Measurements from ENCODE around the gene MSH2.
A peak's percentile ranks its signal among the peaks of the same experiment; 100 is the strongest.

MSH2 gene

DNA sequence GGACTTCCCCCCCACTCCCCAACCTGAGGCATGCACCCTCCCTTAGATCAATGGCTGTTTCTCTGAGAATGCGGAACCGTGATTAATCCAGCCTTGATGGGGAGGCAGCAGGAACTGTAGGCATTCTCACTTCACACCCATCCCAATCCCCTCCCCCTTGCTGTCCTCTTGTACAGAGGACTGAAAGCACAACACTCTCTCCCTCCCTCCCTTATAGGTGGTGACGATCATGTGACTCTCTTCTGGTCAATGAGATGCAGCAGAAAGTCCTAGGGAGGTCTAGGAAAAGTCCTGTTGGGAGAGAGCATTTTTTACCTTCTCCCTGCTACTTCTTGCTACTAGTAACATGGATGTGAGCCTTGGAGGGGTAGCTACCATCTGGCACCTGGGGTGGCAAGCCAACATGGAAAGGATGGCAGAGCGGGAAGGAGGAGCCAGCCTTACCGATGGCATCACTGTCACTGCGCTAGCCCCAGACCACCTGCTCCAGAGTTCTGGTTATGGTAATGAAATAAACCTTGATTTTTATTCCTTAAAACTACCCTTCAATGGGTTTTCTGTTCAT, 106.9 kb downstream of the MSH2 start:
- DNase-seq = no peak

DNA sequence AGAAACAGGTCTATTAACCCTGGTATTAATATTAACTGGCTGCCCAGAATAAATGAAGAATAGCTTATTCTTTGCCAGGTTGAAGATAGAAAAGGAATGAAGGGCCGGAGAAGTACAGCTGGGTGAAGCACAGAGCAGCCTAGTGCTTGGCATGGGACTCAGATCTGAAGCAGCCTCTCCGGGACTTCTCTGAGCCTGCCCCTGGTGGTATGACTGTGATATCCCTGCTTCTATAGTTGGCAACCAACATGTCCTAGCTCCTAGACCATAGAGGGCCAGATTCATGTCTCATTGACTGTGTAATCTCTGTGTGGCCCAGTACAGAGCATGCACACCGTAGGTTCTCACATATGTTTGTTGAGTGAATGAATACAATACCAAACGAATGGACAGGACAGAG, 107.8 kb downstream of the MSH2 start:
- DNase-seq = no peak

DNA sequence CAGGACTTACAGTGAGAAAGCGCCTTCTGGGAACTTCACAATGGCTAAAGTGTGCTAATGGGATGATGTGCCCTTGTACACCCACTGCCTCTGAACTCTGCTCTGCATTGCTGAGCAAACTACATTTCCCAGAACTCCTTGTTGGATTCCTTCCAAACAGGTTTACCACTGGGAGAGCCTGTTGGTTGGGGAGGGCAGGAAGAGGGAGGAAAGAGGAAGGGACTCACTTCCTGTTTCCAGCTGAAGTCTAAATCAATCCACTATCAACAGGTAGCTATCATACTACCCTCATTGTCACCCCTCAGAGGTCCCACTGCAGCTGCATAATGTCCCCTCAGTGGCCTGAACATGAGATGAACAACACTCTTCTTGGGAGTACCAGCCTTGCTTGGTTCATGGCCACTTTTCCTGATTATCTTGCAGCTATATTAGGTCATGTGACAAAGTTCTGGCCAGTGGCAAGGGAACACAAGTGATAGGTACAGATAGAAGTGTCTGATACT, 109.7 kb downstream of the MSH2 start:
- DNase-seq = no peak

DNA sequence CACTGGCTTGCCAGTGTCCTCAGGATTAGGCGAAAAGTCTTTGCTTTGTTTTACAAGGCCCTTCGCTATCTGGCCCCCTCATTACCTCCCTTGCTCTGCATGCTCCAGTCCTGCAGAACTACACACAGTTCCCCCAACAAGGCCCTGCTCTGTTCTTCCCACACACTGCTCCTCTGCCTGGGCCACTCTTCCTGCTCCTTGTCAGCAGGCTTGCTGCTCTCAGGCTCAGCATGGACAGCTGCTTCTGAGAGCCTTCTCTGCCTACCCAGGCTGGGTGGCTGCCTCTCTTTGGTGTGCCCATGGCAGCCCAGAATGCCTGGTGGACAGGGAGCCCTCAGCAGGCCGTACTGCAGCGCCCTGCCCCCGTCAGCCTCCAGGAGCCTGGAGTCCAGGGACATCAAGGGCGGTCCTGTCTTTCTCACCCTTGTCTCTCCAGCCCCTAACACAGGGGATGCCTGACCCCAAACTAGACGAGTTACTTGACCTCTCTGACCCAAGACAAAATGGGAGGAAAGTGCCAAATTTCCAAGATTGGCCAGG, 111.1 kb downstream of the MSH2 start:
- no peak for DNase-seq

DNA sequence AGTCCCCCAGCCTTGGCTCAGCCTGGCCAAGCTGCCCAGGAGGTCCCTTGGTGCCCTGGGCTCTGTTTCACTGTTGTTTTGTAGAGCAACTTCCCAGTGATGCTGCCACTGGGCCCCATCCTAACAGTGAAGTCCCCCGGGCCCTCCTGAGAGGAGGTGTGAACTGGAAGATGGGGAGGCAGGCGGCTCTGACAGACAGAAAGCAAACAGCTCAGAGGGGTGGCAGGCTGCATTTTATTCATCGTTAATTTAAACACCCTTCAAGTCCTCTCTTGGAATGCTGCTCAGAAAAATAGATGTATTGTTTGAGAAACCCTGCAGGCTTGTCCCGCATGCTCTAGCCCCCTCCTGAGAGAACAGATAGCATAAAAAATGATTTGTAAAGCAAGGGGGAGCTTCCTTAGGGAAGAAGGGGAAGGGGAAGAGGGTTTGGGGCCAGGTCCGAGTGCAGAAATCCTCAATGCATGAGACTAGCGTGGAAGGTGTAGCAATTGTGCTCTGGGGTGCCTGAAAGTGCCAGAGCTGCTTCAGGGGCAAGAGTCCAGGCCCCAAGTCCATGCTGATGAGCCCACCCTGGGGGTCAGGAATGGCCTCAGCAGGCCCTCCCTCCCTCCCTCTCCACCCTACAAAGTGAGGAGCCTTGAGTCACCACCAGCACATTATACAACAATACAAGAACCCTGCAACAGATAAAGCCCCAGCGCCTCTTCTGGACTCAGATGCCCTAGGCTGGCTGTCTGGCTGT, 113.6 kb downstream of the MSH2 start:
- DNase-seq = no peak

DNA sequence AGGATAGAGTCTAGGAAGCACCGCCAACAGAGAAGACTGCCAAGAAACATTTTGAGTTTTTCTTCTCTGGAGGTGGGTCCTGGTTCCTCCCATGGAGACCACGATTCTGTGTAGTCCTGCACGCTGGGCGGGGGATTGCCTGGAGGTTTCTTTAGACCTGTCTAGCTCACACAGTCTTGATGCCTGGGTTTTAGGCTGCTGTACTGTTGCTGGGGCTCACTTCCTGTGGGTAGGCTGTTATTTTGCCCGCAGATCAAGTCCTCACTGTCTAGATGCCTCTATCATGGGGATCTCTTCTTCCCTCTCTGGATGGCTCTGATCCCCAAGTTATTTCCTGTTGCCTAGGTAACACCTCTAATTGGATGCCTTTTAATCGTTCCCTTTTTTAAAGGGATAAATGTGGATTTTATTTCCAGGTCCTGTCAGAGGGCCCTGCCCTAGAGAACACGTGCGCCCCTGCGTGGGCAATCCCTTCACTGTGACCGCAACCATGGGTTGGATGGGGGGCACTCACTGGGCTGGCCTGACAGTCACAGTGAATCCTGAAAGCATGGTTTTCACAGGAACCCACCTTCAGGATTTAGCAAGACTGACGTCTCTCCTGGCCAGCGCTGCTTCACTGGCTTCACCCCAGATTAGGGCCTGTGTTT, 115.7 kb downstream of the MSH2 start:
- no peak for DNase-seq

DNA sequence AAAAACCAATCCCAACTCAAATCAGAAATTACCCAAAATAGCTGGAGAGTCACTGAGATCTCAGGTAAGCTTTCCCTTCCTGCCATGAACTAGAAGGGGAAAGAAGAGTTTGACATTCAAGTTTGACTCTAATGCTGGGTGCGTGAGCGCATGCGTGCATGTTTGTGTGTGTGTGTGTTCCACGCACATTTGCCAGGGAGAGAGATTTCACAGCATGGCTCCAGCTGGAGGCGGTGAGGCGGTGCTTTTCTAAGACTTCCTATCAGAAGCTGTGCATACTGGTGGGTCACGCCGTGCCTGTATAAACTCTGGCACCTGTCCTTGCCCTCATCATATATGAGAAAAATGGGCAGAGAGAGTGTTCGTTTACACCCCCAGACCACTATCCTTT, 116.2 kb downstream of the MSH2 start:
- DNase-seq = no peak

DNA sequence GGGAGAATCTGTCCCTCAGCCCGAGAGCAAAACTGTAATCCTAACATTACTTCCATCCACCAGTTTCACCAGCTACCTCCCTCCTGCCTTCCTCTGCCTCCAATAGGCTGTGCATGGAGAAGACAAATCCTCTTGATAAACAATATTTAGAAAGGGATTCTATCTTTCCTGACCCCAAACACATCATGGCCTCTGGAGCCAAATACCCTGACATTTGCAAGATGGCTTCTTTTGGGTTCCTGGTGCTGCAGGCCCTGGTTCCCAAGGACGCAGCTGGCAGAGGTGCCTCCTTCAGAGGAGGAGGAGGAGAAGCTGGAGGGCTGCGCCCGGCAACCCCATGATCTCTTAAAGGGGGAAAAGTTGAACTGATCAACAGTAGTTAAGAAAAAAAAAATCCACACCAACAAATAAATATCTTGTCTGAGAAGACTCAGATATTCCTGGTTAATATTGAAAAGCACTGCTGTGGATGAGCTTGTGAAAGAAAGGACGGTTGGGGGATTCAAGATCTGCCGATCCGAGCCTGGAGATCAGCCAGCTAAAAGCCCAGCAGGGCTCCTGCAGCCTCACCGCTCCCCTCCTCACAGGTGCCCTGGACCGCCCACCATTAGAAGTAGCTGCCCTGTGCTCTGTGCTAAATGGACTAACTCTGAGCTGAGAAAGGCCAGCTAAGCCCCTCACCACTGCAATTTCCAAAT, 116.8 kb downstream of the MSH2 start:
- DNase-seq = no peak

DNA sequence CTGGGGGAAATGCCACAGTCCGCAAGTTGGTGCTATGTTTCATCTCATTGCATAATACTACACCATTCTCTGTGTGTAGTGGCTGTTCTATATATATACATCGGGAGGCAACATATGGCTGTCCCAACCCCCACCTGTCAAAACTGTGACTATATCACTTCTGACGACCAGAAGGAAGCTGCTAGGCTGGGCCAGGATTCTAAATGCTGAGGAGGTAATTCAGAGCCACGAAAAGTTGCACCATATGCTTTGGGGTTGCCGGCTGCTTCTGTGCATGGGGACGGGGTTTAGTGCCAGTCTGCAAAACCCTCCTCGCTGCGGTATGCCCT, 117.3 kb downstream of the MSH2 start:
- no peak for DNase-seq

DNA sequence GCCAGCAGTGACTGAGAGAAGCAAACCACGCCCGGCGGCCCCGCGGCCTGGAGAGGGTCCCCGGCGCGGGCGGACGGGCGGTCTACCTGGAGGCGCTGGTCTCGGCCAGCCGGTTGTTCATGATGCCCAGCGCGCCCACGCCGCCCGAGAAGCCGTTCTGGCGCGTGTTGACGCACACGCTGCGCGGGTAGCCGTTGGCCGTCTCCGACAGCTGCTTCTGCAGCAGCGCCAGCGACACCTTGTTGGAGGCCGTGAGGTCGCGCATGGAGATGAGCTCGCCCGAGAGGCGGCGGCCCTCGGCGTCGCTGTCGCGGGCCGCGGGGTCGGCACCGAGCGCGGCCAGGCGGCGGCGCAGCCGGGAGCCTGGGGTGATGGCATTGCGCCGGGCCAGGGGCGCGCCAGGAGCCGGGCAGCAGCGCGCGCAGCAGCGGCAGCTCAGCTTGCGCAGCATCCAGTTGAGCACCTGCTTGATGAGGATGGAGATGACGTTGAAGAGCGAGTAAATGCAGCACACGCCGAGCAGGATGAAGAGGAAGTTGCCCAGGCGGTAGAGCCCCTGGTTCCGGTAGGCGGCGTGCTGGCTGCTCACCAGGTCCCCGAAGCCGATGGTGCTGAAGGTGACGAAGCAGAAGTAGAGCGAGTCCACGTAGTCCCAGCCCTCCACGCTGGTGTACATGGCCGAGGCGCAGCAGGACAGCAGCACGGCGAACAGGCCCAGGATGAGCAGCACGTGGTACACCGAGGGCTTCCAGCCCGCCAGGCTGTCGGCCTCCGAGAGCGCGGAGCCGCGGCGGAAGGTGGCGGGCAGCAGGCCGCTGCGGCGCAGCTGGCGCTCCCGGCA, 118.1 kb downstream of the MSH2 start:
- DNase-seq = peak; percentile 54

DNA sequence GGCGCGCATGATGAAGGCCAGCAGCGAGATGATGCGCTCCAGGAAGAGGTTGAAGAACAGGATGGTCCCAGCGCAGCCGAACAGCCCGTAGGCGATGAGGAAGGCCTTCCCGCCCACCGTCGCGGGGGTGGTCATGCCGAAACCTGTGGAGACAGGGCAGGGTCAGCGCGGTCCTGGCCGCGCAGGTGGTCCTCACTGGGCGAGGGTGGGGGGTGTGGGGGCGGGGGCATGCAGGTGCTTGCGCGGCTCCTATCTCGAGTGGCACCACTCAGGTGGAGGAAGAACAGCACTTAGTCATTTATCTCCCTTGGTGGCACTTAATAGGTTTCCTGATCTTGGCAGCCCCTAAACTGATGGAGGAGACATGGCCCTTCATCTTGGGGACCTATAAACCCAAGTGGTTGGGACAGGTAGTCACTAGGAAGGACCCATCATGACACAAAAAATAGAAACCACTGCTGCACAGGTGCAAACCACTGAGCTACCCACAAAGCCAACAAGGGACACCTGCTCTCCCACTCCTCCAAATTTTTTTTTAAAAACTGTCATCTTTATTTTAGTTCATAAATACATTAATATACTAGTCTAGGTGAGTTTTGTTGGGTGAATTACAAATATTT, 118.8 kb downstream of the MSH2 start:
- no peak for DNase-seq

DNA sequence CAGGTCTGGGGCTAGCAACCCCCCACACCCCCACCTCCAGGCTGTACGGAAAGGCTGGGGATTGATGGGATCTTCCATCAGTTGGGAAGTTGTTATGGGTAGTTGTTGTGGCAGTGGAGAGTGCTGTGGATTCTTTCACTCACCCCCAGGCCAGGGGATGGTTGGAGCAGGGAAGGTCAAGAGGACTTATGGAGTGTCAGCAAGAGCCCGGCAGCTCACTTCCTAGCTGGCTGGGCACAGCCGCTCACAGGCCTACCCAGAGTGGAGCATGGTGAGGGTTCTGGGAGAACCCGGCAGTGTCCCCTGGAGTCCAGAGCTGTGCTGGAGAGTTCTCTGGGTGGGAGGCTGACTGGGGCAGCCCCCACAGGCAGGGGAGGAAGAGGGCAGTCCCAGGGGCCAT, 122.2 kb downstream of the MSH2 start:
- no peak for DNase-seq

DNA sequence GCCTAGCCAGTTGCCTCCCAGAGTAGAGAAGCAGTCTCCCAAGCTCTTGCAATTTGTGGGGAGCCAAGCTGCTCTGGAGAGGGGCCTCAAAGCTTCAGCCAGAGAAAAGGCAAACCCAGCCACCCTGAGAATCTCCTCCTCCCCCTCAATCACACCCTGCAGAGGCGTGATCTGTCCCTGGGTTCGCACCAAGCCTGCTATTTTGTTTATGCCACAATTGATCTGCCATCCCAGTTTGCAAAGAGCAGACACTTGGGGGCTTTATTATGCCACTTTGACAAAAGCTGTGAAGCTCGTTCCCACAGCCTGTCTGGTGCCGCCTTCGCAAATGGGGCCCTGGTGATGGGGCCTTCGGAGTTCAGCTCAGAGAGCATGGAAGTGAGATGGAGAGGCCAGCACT, 125.5 kb downstream of the MSH2 start:
- DNase-seq = no peak

DNA sequence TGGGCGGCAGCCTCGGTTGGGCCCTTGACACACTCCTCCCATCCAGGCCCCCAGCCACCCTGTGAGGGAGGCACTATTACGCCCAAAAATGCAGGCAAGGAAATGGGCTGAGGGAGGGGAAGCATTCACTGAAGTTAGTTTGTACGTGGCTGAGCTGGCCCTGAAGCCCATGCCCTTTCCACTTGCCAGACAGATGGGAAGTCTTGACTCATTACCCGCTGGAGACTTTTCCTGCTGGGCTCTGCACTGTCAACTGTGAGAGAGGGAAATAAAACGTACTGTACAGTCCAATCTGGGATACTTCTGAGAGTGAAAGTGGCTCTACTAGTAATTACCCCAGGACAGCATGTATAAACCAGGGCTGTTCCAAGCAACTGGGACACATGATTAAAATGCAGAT, 125.9 kb downstream of the MSH2 start:
- no peak for DNase-seq

DNA sequence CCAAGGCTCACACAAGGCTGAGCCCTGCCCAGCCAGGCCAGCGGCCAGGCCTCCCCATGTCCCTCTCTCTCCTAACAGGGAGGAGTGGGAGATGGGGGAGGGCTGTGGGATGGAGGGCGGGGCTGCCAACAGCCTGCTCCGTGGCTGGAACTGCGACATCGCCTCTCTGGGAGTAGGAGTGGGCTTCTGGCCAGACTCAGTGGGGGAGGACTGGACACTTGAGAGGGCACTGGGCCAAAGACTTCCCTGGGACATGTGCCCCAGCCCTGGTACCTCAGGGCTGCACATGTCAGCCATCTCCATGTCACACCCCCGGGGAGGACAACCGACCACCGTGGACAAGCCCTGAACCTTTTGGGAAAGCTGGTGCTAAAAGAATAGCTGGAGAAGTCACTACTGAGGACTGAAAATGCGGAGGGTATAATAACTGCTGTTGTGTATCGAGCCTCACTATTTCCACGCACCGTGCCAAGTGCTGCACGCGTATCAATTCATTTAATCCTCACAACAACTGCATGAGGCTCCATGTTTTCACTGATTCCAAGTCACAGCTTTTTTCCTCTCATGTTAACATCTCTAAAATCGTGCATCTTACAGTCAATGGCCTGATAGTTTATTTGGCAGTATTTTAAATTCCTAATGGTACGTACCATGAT, 127.3 kb downstream of the MSH2 start:
- DNase-seq = no peak

DNA sequence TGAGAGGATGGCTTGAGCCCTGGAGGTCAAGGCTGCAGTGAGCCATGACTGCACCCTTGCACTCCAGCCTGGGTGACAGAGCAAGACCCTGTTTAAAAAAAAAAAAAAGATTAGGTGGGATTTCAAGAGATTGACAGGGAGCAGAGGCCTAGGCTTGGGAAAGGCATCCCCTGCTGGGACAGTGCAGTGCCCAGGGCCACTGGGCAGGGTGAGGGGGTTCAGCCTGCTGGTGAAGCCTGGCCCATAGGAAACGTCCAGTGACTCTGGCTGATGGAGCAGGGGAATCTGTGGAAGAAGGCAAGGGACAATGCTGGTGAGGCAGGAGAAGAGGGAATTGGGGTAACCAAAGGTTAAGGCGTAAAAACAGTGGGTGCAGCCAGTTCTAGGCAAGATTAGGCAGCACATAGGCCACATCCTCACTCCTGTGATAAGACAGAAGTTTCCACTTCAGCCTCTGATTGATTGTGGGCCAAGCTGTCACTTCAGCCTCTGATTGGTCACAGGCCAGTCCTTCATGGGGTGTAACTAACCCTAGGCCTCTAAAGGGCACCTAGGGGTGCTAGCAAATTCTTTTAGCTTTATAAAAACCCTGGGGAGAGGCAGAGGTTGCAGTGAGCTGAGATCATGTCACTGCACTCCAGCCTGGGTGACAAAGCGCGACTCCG, 128.6 kb downstream of the MSH2 start:
- DNase-seq = no peak
